Suppressor macrophage treated with lipopolysaccharide for 4 hours (primary cell): ENCODE data around the gene ATP13A5.

Experiments used
- DNase-seq: peaks from one replicate; pipeline ENCODE4 v3.0.0-alpha.2; 2020

ATP13A5 gene

DNA sequence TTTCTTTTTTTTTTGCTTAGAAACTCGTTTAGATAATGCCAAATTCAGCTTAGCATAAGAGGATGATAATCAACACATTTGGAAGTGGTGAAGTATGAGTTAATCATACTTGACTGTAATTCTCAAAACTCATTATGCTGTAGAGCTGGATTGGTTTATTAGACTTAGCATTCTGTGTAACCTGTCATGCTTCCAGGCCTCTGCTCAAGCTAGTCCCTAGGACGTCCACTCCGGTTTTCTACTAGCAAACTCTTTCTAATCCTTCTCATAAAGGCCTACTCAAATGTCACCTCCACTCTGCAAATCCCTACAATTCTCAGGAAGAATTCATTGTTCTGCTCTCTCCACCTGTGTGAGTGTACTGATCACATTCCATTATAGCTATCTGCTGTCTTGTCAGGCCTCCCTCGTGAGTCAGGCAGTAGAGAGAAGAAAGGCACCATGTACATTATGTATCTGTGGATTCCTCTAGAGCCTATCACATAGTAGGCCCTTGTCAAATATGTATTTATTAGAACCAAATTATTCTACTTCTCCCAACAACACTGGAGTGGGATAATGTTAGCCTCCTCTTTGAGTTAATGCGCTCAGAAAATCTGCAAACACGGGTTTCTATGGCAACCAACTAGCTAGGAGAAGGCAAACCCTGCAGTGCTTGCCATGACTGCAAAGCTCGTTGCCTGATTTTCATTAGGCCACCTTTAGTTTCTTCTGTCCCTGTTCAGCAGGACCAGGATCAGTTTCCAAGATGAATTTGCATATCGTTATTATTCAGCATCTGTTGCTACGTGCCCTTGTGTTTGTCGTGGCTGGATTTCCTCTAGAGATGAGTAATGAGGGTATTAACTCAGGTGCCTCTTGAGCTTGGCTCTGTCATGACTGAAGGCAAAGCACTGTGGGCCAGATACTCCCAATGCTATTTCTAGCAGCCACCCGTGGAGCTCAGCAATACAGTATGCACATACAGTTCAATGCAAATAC lies 30.7 kb downstream of the ATP13A5 start:
- no peak for DNase-seq

- no peak for DNase-seq
Observed at GRCh38 chr3:193346259-193346658, 32.3 kb downstream of the ATP13A5 start.

- DNase-seq: no peak
Observed at GRCh38 chr3:193345431-193345830, 33.1 kb downstream of the ATP13A5 start.

DNA sequence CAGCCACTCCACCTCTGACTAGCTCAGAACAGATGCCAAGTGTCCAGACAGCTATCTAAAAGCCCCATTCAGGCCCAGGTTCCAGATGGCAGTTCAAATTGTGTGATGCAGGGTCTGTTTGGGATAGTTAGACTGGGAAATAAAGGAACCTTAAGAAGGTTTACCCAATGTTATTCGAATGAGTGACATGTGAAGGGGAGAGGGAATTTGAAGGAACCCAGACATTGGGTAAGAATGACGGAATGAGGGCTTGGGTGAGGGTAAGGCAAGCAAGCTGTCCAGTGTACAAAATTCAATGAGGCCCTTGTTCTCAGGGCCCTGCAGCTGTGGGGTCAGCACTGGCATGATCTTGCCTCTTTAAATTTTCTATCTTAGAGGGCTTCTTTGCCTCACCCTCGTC lies 34.1 kb downstream of the ATP13A5 start:
- no peak for DNase-seq

DNA sequence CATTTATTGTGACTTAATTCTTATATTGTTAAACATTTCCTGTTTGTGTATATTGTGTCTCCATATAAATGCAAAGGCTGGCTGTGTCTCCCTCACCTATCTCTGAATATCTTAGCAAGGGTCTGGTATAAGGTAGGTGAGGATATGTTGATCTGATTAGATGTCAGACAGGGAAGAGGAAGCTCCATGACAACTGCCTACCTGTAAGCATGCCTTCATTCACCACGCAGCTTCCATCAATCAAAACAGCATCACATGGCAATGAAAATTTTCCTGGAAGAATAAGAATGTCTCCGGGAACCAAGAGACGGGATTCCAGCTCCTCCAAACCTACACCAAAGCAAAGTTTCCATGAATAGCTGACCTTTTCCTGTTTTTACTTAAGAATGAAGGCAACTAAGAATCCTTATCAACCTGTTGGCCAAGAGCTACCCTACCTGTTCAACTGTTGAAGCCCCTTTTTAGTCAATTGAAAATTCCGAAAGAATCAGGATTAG lies 34.8 kb downstream of the ATP13A5 start:
- DNase-seq: no peak

GRCh38 chr3:193342551-193342950 lies 36.0 kb downstream of the ATP13A5 start:
- no peak for DNase-seq

- no peak for DNase-seq
Observed at GRCh38 chr3:193335031-193335430, 43.5 kb downstream of the ATP13A5 start.

DNA sequence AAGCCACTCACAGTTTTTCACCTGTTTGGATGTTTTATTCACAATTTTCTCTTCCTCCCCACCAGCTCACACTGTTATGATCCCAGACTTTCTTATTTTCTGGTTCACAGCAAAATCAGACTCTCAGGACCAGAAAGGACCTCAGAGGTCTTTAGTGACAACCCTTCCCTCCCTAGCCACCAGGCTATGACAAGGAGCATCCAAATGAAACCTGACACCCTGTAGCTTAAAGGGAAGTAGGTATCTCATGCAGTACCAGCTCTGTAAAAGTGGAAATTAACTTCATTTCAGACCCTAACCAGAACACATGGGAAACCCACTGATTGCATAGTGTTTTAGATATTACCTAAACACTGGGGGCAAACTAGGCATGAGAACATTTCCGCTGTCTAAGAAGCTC lies 45.3 kb downstream of the ATP13A5 start:
- no peak for DNase-seq

DNA sequence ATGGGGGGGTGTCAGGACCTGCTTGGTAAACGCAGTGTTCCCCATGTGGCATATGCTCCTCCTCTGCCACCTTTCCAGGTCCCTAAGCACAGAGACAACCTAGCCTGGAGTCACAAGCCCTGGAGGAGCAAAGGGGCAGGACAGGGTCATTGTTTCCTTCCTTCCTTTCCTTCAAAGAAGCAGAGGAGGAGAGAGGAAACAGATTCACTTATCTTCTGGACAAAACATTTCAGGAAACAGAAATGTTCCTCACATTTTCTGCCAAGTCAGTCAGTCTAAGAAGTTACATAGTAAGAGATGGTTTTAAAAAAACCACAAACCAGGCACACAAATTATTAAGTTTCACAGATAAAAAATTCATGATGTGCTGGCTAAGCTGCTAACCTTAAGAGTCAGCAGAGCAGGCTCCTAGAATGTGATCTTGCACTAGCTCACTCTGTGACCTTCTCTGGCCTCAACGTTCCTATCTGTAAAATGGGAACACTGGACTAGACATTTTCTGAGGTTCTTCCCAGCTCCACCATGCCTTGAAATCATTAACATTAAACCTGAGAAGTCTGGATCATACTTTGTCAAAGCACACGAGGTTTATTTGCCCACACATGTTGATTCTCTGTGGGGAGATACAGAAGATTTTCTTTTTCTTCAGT lies 47.9 kb downstream of the ATP13A5 start:
- no peak for DNase-seq

DNA sequence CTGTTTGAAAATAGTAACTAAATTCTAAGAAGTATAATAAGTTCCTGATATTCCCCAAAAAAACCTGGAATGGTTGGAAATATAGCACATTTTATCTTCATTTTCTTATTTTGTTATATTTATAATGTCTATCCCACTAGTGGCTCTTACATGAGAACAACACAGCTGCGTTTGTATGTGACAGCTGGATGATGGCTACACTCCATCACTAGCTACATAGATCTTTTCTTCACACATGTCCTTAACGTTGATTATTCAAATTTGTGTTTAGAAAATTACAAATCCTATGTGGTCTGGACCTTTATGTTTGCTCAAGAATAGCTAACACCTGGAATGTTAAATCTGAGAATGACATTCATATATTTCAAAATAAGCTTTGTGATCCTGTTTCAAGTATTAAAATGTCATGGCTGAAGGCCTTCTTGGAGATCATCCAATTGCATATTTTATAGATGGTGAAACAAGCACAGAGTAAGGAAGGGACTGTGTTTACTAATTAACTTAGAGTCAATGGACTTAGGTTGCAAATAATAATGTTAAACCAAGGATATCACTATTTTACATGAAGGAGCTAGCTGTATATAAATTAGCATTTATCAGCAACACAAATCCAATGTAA lies 60.8 kb downstream of the ATP13A5 start:
- no peak for DNase-seq

DNA sequence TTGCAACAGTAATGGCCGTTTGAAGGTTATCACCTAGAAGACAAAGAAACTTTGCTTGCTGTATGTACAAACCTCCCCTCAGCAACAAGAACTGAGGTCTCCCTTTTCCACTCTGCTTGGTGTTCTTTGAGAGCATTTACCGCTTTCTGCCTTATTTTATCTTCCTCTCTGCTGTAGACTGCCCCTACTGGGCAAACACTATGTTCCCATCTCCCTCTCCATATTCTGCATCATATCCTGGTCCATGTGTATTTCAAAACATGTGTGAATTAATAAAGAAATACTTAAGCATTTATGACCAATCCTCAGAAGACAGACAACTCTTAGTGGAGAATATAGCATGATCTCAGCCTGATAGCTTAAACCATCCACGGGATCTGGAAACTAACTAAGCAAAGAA lies 64.4 kb downstream of the ATP13A5 start:
- no peak for DNase-seq

DNA sequence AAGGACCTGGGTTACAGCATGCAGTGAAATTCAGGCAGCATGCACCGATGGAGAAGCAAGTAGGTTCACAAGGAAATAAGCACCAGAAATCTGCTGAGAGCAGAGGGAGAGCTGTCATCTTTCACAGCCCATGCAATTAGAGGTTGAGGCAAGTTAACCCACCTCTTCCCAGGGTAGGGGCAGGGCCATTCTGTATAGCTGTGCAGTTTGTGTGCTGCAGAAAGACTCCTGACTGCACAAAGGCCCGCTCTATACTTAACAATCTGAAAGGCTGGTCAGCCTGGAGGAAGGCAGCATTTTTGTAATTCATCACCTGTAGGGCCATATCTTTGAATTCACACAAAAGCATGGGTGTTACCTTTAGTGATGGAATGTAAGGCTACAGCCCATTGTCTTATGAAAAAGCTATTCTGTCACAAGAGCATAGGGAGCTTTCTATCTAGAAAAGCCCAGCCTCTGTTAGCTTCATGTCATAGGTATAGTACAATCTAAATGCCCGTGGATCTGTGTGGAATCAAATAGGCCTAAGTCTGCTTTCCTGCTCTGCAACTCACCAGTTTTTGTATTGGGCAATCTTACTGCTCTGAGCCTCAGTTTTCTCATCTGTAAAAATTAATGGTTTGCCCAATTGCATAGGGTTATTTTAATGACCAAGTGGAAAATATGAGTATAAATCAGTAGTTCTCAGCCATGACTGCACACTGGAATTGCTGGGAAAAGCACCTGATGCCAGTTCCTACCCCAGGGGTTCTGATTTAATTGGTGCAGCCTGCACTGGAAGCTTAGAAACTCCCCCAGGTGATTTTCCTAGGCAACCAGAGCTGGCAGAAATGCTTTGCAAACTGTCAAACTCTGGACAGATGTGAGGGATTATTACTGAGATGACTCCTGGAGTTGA lies 65.2 kb downstream of the ATP13A5 start:
- DNase-seq: no peak

DNA sequence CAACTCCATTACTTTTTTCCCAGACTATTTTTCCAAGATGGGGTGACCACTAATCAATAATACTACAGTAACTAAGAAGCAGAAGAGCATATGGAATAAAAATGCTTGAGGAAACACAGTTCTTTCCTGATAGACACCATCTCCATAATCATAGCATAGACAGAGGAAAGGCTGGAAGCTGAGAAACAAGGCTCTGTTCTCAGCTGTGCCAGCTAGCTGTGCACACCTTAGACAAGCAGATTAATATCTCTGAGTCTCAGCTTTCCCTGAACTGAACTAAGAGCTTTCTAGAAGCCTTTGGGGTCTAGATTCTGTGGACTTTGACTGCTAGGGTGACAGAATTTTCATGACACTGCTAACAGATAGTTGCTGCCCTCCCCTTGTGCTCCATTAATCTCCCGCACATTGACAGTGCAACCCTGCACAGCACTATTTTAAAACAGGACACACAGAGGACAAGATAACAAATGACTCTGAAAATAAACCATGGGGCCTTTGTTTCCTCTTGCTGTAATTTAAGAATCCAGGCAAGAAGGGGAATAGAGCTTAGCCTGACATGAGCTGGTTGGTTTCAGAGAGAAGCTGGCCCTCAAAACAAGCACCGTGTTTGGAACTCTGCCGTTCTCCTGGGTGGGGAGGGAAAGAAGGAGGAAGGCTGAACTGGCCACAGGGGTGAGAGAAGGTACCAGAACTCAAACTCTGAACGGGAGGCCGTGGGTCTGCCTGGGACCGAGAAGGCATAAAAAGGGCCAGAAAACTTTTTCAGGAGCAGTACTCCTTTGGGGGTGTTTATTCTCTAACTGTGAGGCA lies 67.4 kb downstream of the ATP13A5 start:
- DNase-seq: no peak

- no peak for DNase-seq
Observed at GRCh38 chr3:193305356-193305755, 73.2 kb downstream of the ATP13A5 start.

- DNase-seq: no peak
Observed at GRCh38 chr3:193301433-193301832, 77.1 kb downstream of the ATP13A5 start.

DNA sequence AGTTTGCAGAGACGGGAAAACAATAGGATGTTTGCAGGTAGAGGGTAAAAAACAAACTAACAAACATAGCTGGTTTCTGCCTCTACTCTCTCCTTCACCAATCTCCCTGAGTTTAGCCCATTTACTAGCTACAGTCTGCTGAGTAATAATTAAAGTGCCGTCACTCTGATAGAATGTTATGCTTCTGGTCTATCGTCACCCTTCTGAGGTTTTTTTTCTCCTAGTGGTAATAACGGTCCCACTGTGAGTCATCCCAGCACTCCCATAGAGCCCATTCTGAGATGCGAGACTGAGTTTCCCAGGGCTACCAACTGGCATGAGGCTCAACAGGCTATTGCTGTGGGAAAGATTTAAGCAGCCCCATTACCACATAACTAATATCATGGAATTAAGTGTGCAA lies 81.1 kb downstream of the ATP13A5 start:
- DNase-seq: no peak

- DNase-seq: no peak
Observed at GRCh38 chr3:193295985-193296384, 82.6 kb downstream of the ATP13A5 start.

GRCh38 chr3:193292386-193292785 lies 86.2 kb downstream of the ATP13A5 start:
- no peak for DNase-seq

DNA sequence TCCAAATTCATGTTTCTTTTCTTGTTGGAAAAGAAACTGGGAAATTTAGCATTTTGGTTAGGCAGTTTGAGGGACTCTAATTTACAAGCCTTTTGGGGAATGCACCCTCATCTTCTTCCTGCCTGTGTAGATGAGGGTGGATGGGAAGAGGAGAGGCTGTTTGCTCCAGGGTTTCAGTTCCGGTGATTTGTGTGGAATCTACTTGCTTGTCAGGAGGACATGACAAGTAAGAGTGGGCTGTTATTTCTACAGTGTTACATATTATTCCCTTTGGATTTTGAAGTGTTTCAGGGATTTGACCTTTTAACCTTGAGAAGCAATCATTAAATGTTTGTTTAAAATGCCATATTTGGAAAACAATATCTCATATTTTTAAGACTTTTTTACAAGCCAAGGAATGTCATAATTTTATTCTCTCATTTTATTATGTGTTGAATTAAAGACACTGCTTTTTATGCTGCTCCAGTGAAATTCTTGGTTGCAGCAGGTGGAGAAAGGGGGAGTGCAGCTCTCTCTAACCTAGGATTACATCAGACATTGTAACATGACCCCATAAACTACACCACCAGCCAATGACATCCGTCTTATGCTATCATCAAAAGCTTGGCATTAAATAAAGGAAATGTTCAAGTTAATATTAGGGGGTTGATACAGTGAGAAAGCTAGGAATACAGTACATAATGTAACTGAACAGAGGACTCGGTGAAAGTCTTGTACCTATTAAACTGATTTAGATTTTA lies 107.3 kb downstream of the ATP13A5 start:
- no peak for DNase-seq

DNA sequence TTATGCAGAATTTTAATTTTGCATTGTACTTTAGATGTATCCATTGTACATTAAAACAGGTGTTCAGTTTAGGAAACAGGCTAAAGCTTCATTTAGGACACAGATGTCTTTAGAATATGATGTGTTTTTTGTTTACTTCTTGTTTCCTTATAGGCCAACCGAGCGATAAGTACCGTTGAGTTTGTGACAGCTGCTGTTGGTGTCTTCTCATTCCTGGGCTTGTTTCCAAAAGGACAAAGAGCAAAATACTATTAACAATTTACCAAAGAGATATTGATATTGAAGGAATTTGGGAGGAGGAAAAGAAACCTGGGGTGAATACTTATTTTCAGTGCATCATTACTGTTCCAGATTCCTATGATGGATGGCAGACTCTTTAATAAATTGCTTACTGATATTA lies 108.1 kb downstream of the ATP13A5 start:
- DNase-seq: no peak
